ENCODE measurements around the gene GAREM1. TPM values are rescaled to one million over a fixed set of nuclear protein-coding genes. Genes with fewer than 3 reads are reported as not detected.

GAREM1 gene
- total and polyA plus RNA-seq, 2 of the 8 experiments (the other 6 are each of a cell fraction or from before 2014, with no cell fraction given): 3.6 to 9.2 TPM

DNA sequence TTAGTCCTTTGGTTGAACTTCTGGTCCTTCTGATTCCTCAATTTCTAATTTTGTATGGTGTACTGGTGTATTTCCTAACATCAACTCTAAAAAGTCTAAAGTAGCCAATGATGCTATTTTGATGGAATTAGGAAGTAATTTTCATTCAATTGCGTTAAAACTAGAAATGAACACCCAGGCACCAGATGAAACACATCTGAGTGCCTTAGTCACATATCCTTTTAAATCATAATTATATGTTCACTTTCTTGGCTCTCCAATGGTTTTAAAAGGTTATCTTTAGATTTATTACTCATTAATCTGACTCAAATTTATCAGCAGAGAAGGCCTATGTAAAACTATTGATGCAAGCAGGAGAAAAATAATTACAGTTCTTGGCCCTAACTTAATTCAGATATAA lies 119.7 kb downstream of the GAREM1 start:
- no peak overlapping the region for H2BK120ac ChIP-seq (replicated peaks; ENCODE audit: low read depth, low read length)
- H4K8ac ChIP-seq (ENCODE audit: extremely low read depth, insufficient read depth, low read length): no peak overlapping the region
- H4K5ac ChIP-seq (ENCODE audit: insufficient read length, low read depth, low read length): no peak overlapping the region
- H3K79me1 ChIP-seq (ENCODE audit: low read depth, low read length): no peaks in the 10 kb centered on the region
- no peak overlapping the region for H3K56ac ChIP-seq (replicated peaks; ENCODE audit: insufficient read length, low read depth, low read length)
- WGBS, 2 experiments (ENCODE audit: extremely low coverage in 1 of 2, insufficient coverage in 1 of 2, insufficient read length in 1 of 2, insufficient replicate concordance in 2 of 2, low coverage in 1 of 2, low lambda C conversion rate in 2 of 2, missing lambda C conversion rate in 1 of 2): 96% methylated on average over 1 of the region's 1 CpG; no CpG with 5 or more reads in 1 of the 2 experiments
- H3K4me3 ChIP-seq (ENCODE audit: extremely low read depth in 1 of 4, insufficient read depth in 2 of 4, low read depth in 3 of 4, low read length in 4 of 4): no peak overlapping the region
- H2AK5ac ChIP-seq (ENCODE audit: low read depth, low read length): no peak overlapping the region
- no peaks in the 10 kb centered on the region for H3K27me3 ChIP-seq (replicated peaks in 1 of 4; ENCODE audit: control insufficient read depth in 3 of 4, extremely low read depth in 1 of 4, insufficient read depth in 3 of 4, low read length in 3 of 4)
- H2BK20ac ChIP-seq (ENCODE audit: low read length): no peak overlapping the region
- no peaks in the 10 kb centered on the region for H3K9me3 ChIP-seq (ENCODE audit: insufficient read depth in 2 of 2, low read depth in 1 of 2, low read length in 1 of 2)
- H4K91ac ChIP-seq (replicated peaks; ENCODE audit: insufficient read length, low read length): no peak overlapping the region
- H3K36me3 ChIP-seq (ENCODE audit: control insufficient read depth in 2 of 4, insufficient read depth in 4 of 4, low read length in 3 of 4): no peaks in the 10 kb centered on the region
- no peak overlapping the region for H3K27ac ChIP-seq (ENCODE audit: low read depth, low read length)
- H4K20me1 ChIP-seq (replicated peaks in 1 of 2; ENCODE audit: control insufficient read depth in 1 of 2, insufficient read depth in 2 of 2, low read length in 2 of 2): no peaks in the 10 kb centered on the region
- TF ChIP-seq KDM4A (IDR thresholded peaks at IDR 0.05; ENCODE audit: low read depth, low read length, severe bottlenecking) (no peak), CHD1 (IDR thresholded peaks at IDR 0.05; ENCODE audit: low read depth, low read length) (no peak), SRF (IDR thresholded peaks at IDR 0.05; ENCODE audit: low read depth, low read length) (no peak), BRCA1 (IDR thresholded peaks at IDR 0.05; ENCODE audit: low read depth, low read length) (no peak)
- no peak overlapping the region for H3K14ac ChIP-seq (ENCODE audit: insufficient read length)
- H2BK12ac ChIP-seq (ENCODE audit: low read depth, low read length): no peak overlapping the region
- H2AFZ ChIP-seq (ENCODE audit: low read length): no peak overlapping the region
- no peaks in the 10 kb centered on the region for H3K4me1 ChIP-seq (replicated peaks in 1 of 4; ENCODE audit: control insufficient read depth in 3 of 4, insufficient read depth in 4 of 4, low read length in 3 of 4)
- POLR2A ChIA-PET (ENCODE audit: partially characterized antibody): no interaction called here
- CTCF ChIA-PET (ENCODE audit: partially characterized antibody): no interaction called here
- H3K4me2 ChIP-seq (ENCODE audit: insufficient read depth in 1 of 2, low read depth in 2 of 2, low read length in 2 of 2): no peak overlapping the region
- H3K9ac ChIP-seq (replicated peaks in 1 of 4; ENCODE audit: extremely low read depth in 1 of 4, low read depth in 3 of 4, low read length in 3 of 4): no peak overlapping the region
- H2BK5ac ChIP-seq (ENCODE audit: low read depth, low read length): no peak overlapping the region
- no peak overlapping the region for H2BK15ac ChIP-seq (ENCODE audit: low read length)
- no peak overlapping the region for H3K4ac ChIP-seq (replicated peaks; ENCODE audit: insufficient read length, low read depth, low read length)
- no peak overlapping the region for H3K18ac ChIP-seq (ENCODE audit: extremely low read depth, low read length)
- FAIRE-seq (no peak), DNase-seq (ENCODE audit: low read depth in 1 of 2, low spot score in 2 of 2) (no peak)
- H3K23ac ChIP-seq (ENCODE audit: insufficient read length): no peak overlapping the region
- no peaks in the 10 kb centered on the region for H3K79me2 ChIP-seq (ENCODE audit: control insufficient read depth in 1 of 2, insufficient read depth in 2 of 2, low read length in 2 of 2)
- no peaks in the 10 kb centered on the region for H3K23me2 ChIP-seq (ENCODE audit: low read depth, low read length)

Data from H1 (cell line).